Measurements from ENCODE around the gene F10. TPM values are rescaled to one million over a fixed set of nuclear protein-coding genes. Genes with fewer than 3 reads are reported as not detected.

F10 gene
- total and polyA plus RNA-seq, 9 of the 15 experiments (the other 6 are each of a cell fraction or from before 2014, with no cell fraction given), result 0.04 to 0.09 (median 0.07) TPM; not detected in 5

DNA sequence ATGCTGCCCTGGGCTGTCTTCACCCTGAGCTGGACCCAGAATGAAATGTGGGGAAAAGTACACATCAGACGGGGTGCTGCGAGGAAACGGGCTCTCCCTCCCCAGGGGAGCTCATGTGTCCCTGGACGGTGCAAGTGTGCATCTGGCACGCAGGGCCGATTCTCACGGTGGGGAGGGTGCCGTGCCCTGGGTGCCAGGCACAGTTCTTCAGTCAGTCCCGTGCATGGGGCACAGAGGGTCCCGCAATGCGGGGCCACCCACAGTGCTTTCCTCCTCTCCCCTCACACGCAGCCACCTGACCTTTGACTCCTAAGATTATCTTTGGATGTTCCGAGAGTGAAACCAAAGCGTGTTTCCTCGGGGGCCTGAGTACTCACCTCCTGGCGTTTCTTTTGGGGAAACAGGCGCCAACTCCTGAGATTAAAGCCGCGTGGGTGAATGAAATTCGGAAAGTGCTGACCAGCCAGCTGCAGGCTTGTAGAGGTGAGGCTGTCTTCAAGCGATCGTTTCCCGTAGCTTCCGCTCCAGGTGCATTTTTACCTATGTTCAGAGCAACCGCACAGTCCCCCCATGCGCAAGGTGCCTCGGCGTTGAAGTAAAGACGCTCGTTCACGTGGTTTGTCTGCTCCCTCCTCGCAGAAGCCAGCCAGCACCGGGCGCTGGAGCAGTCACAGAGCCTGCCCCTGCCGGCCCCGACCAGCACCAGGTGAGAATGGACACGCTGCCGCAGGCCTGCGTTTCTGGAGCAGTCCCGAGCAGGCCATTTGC lies 34.5 kb upstream of the F10 start:
- no peak overlapping the region for H3K27ac ChIP-seq (ENCODE audit: extremely low read depth, low read depth, low read length)
- H4K20me1 ChIP-seq (replicated peaks; ENCODE audit: control insufficient read depth, insufficient read depth, low read length), result peaks cover 9% of the 10 kb centered on the region
- FAIRE-seq (no peak), DNase-seq (ENCODE audit: extremely low read depth in 1 of 4, low spot score in 3 of 4) (no peak), ATAC-seq (no peak)
- 2% methylated on average over 27 of the region's 40 CpGs for WGBS (ENCODE audit: insufficient coverage, low coverage, missing lambda C conversion rate)
- peaks cover 0 to 18% of the 10 kb centered on the region in 2 experiments; a peak in 2 of 5 replicates for H3K4me1 ChIP-seq (replicated peaks in 1 of 2; ENCODE audit: control insufficient read depth in 2 of 2, insufficient read depth in 2 of 2, low read length in 2 of 2)
- H3K79me2 ChIP-seq (ENCODE audit: control insufficient read depth, insufficient read depth, low read length), result no peaks in the 10 kb centered on the region
- H3K27me3 ChIP-seq (ENCODE audit: control insufficient read depth in 2 of 2, insufficient read depth in 2 of 2, low read length in 2 of 2), result peaks cover 37 to 75% of the 10 kb centered on the region in 2 experiments
- H3K36me3 ChIP-seq (ENCODE audit: control insufficient read depth, insufficient read depth, low read length), result no peaks in the 10 kb centered on the region
- H3K4me3 ChIP-seq, result no peak overlapping the region
- POLR2A ChIA-PET, result interaction anchor here (0.5 kb wide), 1 partner anchor 1031 kb away, joined by 3 read pairs; no protein-coding TSS in a partner anchor
- TF ChIP-seq POLR2B (IDR thresholded peaks at IDR 0.05; ENCODE audit: low read depth, partially characterized antibody) (no peak), E2F6 (IDR thresholded peaks at IDR 0.05; ENCODE audit: borderline replicate concordance in 1 of 2, extremely low read depth in 1 of 2, insufficient read depth in 1 of 2, insufficient read length in 1 of 2, low read depth in 1 of 2, low read length in 1 of 2, poor library complexity in 1 of 2, severe bottlenecking in 1 of 2) (peak in 1 of 2 experiments; percentile 47), NRF1 (conservative IDR thresholded peaks at IDR 0.05 in 1 of 2, IDR thresholded peaks at IDR 0.05 in 1 of 2) (peak; percentile 23 to 44; a peak in 2 of 4 replicates)
- no TSS peak for BruUV-seq (replicated peaks)
- H3K4me2 ChIP-seq (ENCODE audit: insufficient read depth, low read length), result no peak overlapping the region
- H3K9me3 ChIP-seq (replicated peaks; ENCODE audit: control insufficient read depth, insufficient read depth, low read depth, low read length), result no peaks in the 10 kb centered on the region
- in situ Hi-C loops (cut with MboI), result no loop called here
- H3K9me1 ChIP-seq (ENCODE audit: control insufficient read depth, insufficient read depth, low read length), result no peaks in the 10 kb centered on the region
- CTCF ChIA-PET (ENCODE audit: low intra/inter-chr PET ratio), result no interaction called here
- H3K9ac ChIP-seq (ENCODE audit: insufficient read depth in 1 of 2, low read depth in 2 of 2, low read length in 2 of 2), result no peak overlapping the region
- intact Hi-C loops (cut with micrococcal nuclease), result no loop called here
- no peak overlapping the region for H2AFZ ChIP-seq (ENCODE audit: low read depth, low read length)

Measured in K562 (cell line).